ENCODE measurements around the gene IL9R. TPM values are rescaled to one million over a fixed set of nuclear protein-coding genes. Genes with fewer than 3 reads are reported as not detected.

The IL9R gene
- total RNA-seq, 1 experiment from 2014 or later: 1.4 TPM

DNA sequence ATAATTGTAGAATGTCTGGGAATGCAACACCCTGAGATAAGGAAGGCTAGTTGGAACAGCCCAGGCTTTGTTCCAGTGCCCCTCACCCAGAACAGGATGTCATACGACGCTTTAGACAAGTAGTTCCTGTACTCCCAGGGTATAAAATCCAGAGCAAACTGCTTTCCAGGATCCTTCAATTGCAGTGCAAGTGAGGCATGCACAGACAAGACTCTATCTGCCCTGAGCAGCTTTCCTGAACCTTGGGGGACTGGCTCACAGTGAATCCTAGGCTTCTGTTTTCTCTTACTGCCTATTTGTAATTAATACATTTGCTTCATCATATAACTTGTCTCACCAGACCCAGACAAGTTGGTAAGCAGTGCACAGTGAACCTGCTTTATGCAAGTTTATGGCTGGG lies 48.4 kb upstream of the IL9R start:
- H2AFZ ChIP-seq (ENCODE audit: low read depth, low read length, poor library complexity, severe bottlenecking): no peak overlapping the region
- H3K36me3 ChIP-seq (ENCODE audit: control insufficient read depth in 1 of 2, insufficient read depth in 2 of 2, low read length in 2 of 2): no peaks in the 10 kb centered on the region
- ChIA-PET CTCF (no interaction called here), RAD21 (ENCODE audit: low non-redundant PET in 1 of 2, low total read pairs in 2 of 2, uncharacterized antibody in 2 of 2, unreplicated experiment in 2 of 2) (no interaction called here), POLR2A (no interaction called here)
- H3K79me2 ChIP-seq (ENCODE audit: insufficient read depth, low read length): no peaks in the 10 kb centered on the region
- H3K9me2 ChIP-seq (ENCODE audit: insufficient read depth): no peaks in the 10 kb centered on the region
- H3K4me2 ChIP-seq (ENCODE audit: low read length): no peak overlapping the region
- no peak overlapping the region for H3K4me3 ChIP-seq (replicated peaks in 1 of 2; ENCODE audit: low read depth in 1 of 2, low read length in 2 of 2)
- H3K9ac ChIP-seq (ENCODE audit: low read length): no peak overlapping the region
- H3K27ac ChIP-seq (ENCODE audit: low read depth, low read length): no peak overlapping the region
- no peaks in the 10 kb centered on the region for H4K20me1 ChIP-seq (ENCODE audit: insufficient read depth)
- intact Hi-C loops (cut with micrococcal nuclease): no loop called here
- DNase-seq (ENCODE audit: low read depth, low spot score) (no peak), ATAC-seq (no peak)
- BruUV-seq (replicated peaks): no TSS peak
- H3K27me3 ChIP-seq (ENCODE audit: insufficient read depth, low read length): no peaks in the 10 kb centered on the region
- no peaks in the 10 kb centered on the region for H3K9me3 ChIP-seq (ENCODE audit: control insufficient read depth in 1 of 2, insufficient read depth in 1 of 2, low read depth in 1 of 2, low read length in 2 of 2)
- TF ChIP-seq ZFX (IDR thresholded peaks at IDR 0.05): no peak
- no peak for TF ChIP-seq POLR2AphosphoS5 (IDR thresholded peaks at IDR 0.05; ENCODE audit: low read depth, low read length)
- TF ChIP-seq, protein P1, sequence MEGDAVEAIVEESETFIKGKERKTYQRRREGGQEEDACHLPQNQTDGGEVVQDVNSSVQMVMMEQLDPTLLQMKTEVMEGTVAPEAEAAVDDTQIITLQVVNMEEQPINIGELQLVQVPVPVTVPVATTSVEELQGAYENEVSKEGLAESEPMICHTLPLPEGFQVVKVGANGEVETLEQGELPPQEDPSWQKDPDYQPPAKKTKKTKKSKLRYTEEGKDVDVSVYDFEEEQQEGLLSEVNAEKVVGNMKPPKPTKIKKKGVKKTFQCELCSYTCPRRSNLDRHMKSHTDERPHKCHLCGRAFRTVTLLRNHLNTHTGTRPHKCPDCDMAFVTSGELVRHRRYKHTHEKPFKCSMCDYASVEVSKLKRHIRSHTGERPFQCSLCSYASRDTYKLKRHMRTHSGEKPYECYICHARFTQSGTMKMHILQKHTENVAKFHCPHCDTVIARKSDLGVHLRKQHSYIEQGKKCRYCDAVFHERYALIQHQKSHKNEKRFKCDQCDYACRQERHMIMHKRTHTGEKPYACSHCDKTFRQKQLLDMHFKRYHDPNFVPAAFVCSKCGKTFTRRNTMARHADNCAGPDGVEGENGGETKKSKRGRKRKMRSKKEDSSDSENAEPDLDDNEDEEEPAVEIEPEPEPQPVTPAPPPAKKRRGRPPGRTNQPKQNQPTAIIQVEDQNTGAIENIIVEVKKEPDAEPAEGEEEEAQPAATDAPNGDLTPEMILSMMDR (IDR thresholded peaks at IDR 0.05 in 2 of 3, conservative IDR thresholded peaks at IDR 0.05 in 1 of 3; ENCODE audit: borderline replicate concordance in 1 of 3, insufficient read depth in 1 of 3, low read depth in 2 of 3, low read length in 2 of 3): no peak
- no peak for TF ChIP-seq SRF (IDR thresholded peaks at IDR 0.05; ENCODE audit: low read depth)
- TF ChIP-seq, protein P2, sequence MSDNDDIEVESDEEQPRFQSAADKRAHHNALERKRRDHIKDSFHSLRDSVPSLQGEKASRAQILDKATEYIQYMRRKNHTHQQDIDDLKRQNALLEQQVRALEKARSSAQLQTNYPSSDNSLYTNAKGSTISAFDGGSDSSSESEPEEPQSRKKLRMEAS (IDR thresholded peaks at IDR 0.05): no peak
- no peak for TF ChIP-seq CBX3 (IDR thresholded peaks at IDR 0.05; ENCODE audit: low read depth)
- TF ChIP-seq, protein P3, sequence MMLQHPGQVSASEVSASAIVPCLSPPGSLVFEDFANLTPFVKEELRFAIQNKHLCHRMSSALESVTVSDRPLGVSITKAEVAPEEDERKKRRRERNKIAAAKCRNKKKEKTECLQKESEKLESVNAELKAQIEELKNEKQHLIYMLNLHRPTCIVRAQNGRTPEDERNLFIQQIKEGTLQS (IDR thresholded peaks at IDR 0.05): no peak
- no peak for TF ChIP-seq TCF7L2 (IDR thresholded peaks at IDR 0.05; ENCODE audit: borderline replicate concordance, extremely low read depth, insufficient read depth, insufficient read length)
- no peak for TF ChIP-seq RAD21 (IDR thresholded peaks at IDR 0.05; ENCODE audit: low read depth)
- TF ChIP-seq, protein P4, sequence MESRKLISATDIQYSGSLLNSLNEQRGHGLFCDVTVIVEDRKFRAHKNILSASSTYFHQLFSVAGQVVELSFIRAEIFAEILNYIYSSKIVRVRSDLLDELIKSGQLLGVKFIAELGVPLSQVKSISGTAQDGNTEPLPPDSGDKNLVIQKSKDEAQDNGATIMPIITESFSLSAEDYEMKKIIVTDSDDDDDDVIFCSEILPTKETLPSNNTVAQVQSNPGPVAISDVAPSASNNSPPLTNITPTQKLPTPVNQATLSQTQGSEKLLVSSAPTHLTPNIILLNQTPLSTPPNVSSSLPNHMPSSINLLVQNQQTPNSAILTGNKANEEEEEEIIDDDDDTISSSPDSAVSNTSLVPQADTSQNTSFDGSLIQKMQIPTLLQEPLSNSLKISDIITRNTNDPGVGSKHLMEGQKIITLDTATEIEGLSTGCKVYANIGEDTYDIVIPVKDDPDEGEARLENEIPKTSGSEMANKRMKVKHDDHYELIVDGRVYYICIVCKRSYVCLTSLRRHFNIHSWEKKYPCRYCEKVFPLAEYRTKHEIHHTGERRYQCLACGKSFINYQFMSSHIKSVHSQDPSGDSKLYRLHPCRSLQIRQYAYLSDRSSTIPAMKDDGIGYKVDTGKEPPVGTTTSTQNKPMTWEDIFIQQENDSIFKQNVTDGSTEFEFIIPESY (IDR thresholded peaks at IDR 0.05; ENCODE audit: extremely low read depth, insufficient replicate concordance, low read length): no peak
- TF ChIP-seq, protein P5, sequence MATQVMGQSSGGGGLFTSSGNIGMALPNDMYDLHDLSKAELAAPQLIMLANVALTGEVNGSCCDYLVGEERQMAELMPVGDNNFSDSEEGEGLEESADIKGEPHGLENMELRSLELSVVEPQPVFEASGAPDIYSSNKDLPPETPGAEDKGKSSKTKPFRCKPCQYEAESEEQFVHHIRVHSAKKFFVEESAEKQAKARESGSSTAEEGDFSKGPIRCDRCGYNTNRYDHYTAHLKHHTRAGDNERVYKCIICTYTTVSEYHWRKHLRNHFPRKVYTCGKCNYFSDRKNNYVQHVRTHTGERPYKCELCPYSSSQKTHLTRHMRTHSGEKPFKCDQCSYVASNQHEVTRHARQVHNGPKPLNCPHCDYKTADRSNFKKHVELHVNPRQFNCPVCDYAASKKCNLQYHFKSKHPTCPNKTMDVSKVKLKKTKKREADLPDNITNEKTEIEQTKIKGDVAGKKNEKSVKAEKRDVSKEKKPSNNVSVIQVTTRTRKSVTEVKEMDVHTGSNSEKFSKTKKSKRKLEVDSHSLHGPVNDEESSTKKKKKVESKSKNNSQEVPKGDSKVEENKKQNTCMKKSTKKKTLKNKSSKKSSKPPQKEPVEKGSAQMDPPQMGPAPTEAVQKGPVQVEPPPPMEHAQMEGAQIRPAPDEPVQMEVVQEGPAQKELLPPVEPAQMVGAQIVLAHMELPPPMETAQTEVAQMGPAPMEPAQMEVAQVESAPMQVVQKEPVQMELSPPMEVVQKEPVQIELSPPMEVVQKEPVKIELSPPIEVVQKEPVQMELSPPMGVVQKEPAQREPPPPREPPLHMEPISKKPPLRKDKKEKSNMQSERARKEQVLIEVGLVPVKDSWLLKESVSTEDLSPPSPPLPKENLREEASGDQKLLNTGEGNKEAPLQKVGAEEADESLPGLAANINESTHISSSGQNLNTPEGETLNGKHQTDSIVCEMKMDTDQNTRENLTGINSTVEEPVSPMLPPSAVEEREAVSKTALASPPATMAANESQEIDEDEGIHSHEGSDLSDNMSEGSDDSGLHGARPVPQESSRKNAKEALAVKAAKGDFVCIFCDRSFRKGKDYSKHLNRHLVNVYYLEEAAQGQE (IDR thresholded peaks at IDR 0.05; ENCODE audit: low read depth): no peak
- TF ChIP-seq SIN3A (IDR thresholded peaks at IDR 0.05; ENCODE audit: low read depth): no peak
- no peak for TF ChIP-seq ELF1 (IDR thresholded peaks at IDR 0.05; ENCODE audit: borderline replicate concordance, low read depth)
- no peaks in the 10 kb centered on the region for H3K4me1 ChIP-seq (ENCODE audit: control insufficient read depth in 1 of 2, insufficient read depth in 2 of 2, low read length in 2 of 2)

All from HCT116 (cell line).